ENCODE results near the gene KCNRG. TPM values are rescaled to one million over a fixed set of nuclear protein-coding genes. Genes with fewer than 3 reads are reported as not detected.

The KCNRG gene
- total RNA-seq, 3 donors from 2014 or later: 1.6 to 2.6 (median 1.8) TPM

GRCh38 chr13:50025436-50025835, 10.2 kb downstream of the KCNRG start:
- Histone ChIP-seq H3K36me3 (no peaks in the 10 kb centered on the region), H3K9me3 (no peaks in the 10 kb centered on the region), H3K4me3 (no peak overlapping the region), H3K4me1 (no peaks in the 10 kb centered on the region), H3K27me3 (no peaks in the 10 kb centered on the region), H3K27ac (peak overlapping the region in 1 of 2 donors; percentile 25)
- no peak for TF ChIP-seq POLR2A (IDR thresholded peaks at IDR 0.05)
- intact Hi-C loops (cut with DNase I; ENCODE audit: low total_unique reads): no loop called here
- no peak for DNase-seq (ENCODE audit: low spot score in 2 of 2)

DNA sequence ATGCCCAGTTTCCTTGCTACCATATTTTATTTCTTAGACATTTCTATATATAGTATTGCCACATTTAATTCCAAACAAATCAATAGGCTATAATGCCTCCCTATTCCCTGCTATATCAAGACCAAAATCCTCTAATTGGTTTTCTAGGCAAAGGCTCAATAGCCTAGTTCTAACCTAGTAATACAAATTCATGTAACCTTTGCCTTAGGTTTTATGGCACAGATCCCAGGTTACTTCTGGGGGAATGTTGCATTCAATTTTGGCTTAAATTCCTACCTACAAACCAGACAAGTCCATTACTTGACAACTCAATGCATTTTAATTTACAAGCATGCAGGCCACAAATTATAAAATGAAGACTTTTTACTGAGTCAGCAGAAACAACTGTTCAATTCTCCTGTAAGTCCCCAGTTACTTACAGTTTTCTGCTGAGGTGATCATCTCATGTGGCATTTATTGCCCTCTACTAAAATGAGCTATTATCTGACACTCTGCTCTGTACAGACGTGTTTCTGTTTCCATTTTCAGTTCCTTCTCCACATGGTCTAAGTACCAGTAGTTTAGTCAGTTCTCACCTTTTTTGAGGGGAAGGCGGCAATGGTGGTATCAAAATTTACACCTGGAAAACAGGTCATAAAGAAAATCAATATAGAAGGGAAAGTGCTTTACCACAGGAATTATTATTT, 11.7 kb downstream of the KCNRG start:
- no peaks in the 10 kb centered on the region for H3K36me3 ChIP-seq
- H3K4me3 ChIP-seq: no peak overlapping the region
- intact Hi-C loops (cut with DNase I; ENCODE audit: low total_unique reads): no loop called here
- DNase-seq (ENCODE audit: low spot score in 2 of 2): no peak
- no peaks in the 10 kb centered on the region for H3K9me3 ChIP-seq
- H3K27ac ChIP-seq: no peak overlapping the region
- H3K27me3 ChIP-seq: no peaks in the 10 kb centered on the region
- TF ChIP-seq POLR2A (IDR thresholded peaks at IDR 0.05): no peak
- no peak for TF ChIP-seq CTCF (IDR thresholded peaks at IDR 0.05)
- no peak for TF ChIP-seq POLR2AphosphoS5 (IDR thresholded peaks at IDR 0.05)
- H3K4me1 ChIP-seq: no peaks in the 10 kb centered on the region

DNA sequence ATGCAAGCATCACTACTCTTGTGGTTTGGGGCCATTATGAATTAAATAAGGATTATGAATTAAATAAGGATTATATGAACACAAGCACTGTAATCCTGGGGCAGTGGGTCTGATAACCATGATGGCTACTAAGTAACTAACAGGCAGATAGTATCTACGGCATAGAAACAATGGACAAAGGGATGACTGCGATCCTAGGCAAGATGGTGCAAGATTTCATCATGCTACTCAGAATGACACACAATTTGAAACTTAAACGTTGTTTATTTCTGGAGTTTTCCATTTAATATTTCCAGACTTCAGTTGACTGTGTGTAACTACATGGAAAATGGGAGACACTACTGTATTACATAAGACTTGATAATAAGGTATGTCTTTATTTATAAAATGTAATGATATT, 15.1 kb downstream of the KCNRG start:
- no peak overlapping the region for H3K4me3 ChIP-seq
- intact Hi-C loops (cut with DNase I; ENCODE audit: low total_unique reads): no loop called here
- no peaks in the 10 kb centered on the region for H3K36me3 ChIP-seq
- no peak for TF ChIP-seq POLR2A (IDR thresholded peaks at IDR 0.05)
- TF ChIP-seq POLR2AphosphoS5 (IDR thresholded peaks at IDR 0.05): no peak
- H3K27me3 ChIP-seq: no peaks in the 10 kb centered on the region
- no peak for DNase-seq (ENCODE audit: low spot score in 2 of 2)
- no peaks in the 10 kb centered on the region for H3K9me3 ChIP-seq
- no peak overlapping the region for H3K27ac ChIP-seq
- H3K4me1 ChIP-seq: no peaks in the 10 kb centered on the region

DNA sequence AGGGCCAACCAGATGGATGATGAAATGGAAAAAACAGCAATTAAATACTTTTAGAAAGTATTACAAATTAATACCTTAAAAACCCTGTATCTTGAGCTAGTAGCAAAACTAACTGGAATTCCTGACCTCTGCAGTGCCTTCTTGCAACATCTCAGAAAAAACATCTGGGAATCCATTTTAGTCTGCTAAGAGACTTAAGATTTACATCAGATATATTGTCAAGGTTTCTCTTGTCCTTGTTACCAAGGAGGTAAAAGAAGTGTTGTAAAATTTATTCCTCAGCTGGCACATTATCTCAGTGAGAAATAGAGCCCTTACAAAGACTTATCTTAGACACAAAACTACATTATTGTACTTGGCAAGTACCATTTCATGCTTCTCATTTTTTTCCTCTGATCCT, 18.5 kb downstream of the KCNRG start:
- no peak overlapping the region for H3K27ac ChIP-seq
- TF ChIP-seq CTCF (IDR thresholded peaks at IDR 0.05): no peak
- TF ChIP-seq POLR2AphosphoS5 (IDR thresholded peaks at IDR 0.05): no peak
- TF ChIP-seq POLR2A (IDR thresholded peaks at IDR 0.05): no peak
- H3K9me3 ChIP-seq: no peaks in the 10 kb centered on the region
- H3K4me1 ChIP-seq: no peaks in the 10 kb centered on the region
- H3K27me3 ChIP-seq: no peaks in the 10 kb centered on the region
- DNase-seq (ENCODE audit: low spot score in 2 of 2): no peak
- H3K4me3 ChIP-seq: no peak overlapping the region
- H3K36me3 ChIP-seq: no peaks in the 10 kb centered on the region
- intact Hi-C loops (cut with DNase I; ENCODE audit: low total_unique reads): no loop called here

DNA sequence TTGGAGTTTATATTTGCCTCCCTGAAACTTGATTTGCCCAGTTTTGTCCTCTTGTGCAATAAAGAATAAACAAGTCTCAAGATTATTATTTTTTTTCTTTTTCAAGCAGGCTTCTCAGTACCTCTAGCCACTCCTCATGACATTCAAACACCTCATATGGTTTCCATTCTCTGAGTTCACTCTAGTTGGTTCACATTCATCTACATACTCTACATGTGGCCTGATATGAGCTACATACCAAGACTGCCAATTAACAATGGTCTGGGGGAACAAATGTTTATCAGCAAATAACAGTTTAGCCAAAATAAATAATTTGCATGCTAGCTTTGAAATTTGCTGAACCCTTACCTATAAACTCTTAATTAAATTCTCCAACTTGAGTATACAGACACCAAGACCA, 22.5 kb downstream of the KCNRG start:
- no peak for DNase-seq (ENCODE audit: low spot score in 2 of 2)
- intact Hi-C loops (cut with DNase I; ENCODE audit: low total_unique reads): no loop called here
- no peak for TF ChIP-seq POLR2A (IDR thresholded peaks at IDR 0.05)
- no peak for TF ChIP-seq CTCF (IDR thresholded peaks at IDR 0.05)
- no peak for TF ChIP-seq POLR2AphosphoS5 (IDR thresholded peaks at IDR 0.05)
- Histone ChIP-seq H3K9me3 (no peaks in the 10 kb centered on the region), H3K27ac (no peak overlapping the region), H3K4me1 (no peaks in the 10 kb centered on the region), H3K36me3 (no peaks in the 10 kb centered on the region), H3K4me3 (no peak overlapping the region), H3K27me3 (no peaks in the 10 kb centered on the region)

- Histone ChIP-seq H3K9me3 (no peaks in the 10 kb centered on the region), H3K36me3 (no peaks in the 10 kb centered on the region), H3K4me1 (no peaks in the 10 kb centered on the region), H3K27me3 (no peaks in the 10 kb centered on the region), H3K27ac (no peak overlapping the region), H3K4me3 (no peak overlapping the region)
- TF ChIP-seq CTCF (IDR thresholded peaks at IDR 0.05) (no peak), POLR2A (IDR thresholded peaks at IDR 0.05) (no peak), POLR2AphosphoS5 (IDR thresholded peaks at IDR 0.05) (no peak)
- no peak for DNase-seq (ENCODE audit: low spot score in 2 of 2)
- intact Hi-C loops (cut with DNase I; ENCODE audit: low total_unique reads): no loop called here
Measured at GRCh38 chr13:50038266-50038665, 23.0 kb downstream of the KCNRG start.

Measured in breast epithelium (tissue), 4 donors.